Ishikawa (cell line): Measurements from ENCODE around the gene NDRG3.

Source experiments
- CREB1 ChIP-seq: IDR thresholded peaks from 2 replicates; pipeline ENCODE4 v1.6.1; 2012; ENCODE audit warnings: low read depth
- EP300 ChIP-seq: IDR thresholded peaks from 2 replicates; pipeline ENCODE4 v1.6.1; 2012; ENCODE audit warnings: borderline replicate concordance
- FOXM1 ChIP-seq: IDR thresholded peaks from 2 replicates; pipeline ENCODE4 v1.6.1; 2012; ENCODE audit warnings: low read depth, borderline replicate concordance
- RAD21 ChIP-seq: IDR thresholded peaks from 2 replicates; pipeline ENCODE4 v1.6.1; 2012; ENCODE audit warnings: low read depth
- TAF1 ChIP-seq: IDR thresholded peaks from 2 replicates; pipeline ENCODE4 v1.6.1; 2012; ENCODE audit warnings: low read depth, mild to moderate bottlenecking
- TCF12 ChIP-seq: IDR thresholded peaks from 2 replicates; pipeline ENCODE4 v1.6.1; 2012; ENCODE audit warnings: low read depth
- TEAD4 ChIP-seq: IDR thresholded peaks from 2 replicates; pipeline ENCODE4 v1.6.1; 2012
- YY1 ChIP-seq: IDR thresholded peaks from 2 replicates; pipeline ENCODE4 v1.6.1; 2012; ENCODE audit warnings: low read depth
- TF ChIP-seq, protein P1 (sequence below): IDR thresholded peaks from 2 replicates; pipeline ENCODE4 v1.6.1; 2012

DNA sequence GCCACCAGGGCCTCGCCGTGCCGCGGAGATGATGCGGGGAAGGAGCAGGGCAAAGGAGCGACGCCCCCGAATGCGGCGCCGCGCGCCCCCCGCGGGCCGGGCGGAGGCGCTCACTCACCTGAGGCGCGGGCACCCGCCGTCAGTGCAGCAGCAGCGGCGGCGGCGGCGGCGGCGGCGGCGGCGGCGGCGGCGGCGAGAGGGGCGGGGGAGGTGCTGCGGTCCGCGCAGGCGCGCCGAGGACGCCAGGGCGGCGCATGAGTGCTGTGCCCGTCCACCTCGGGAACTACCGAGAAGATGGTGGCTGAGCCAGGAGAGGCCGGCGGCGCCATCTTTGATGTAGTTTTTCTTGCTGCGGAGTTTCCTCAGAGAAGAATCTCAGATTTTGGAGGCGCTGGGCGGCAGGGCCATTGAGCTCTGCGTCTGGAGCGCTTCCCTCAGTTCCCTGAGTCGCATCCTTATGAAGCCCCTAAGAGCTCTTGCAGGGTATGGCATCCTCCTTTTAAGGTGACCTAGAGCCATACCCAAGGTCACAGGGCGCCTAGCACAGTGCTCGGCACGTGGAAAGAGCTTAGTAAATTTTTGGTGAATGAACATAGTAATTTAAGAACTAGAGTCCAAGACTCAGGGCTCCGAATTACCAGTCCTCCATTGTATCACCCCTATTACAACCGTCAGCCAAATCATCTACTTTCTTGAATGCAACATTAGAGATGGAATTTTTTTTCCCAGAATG, at the start of gene NDRG3:
- TF ChIP-seq CREB1 (no peak), RAD21 (no peak), YY1 (peak; percentile 99), EP300 (no peak; the same call in 1 of the 2 replicates), TEAD4 (no peak), TAF1 (no peak; the same call in 1 of the 2 replicates), TCF12 (no peak), FOXM1 (no peak)
- TF ChIP-seq, protein P1, sequence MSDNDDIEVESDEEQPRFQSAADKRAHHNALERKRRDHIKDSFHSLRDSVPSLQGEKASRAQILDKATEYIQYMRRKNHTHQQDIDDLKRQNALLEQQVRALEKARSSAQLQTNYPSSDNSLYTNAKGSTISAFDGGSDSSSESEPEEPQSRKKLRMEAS = peak; percentile 36; the same call in 1 of the 2 replicates
